ENCODE data around the gene PACRGL.
A peak's percentile ranks its signal among the peaks of the same experiment; 100 is the strongest.

Gene PACRGL

GRCh38 chr4:20700007-20700761, at the start of gene PACRGL:
TSS of gene PACRGL (plus strand) at chr4:20700458. CDS start at chr4:20704482, 4,024 bp downstream.
- DNase-seq (ENCODE audit: low spot score): peak; percentile 95

GRCh38 chr4:20652226-20652885, 47.9 kb upstream of the PACRGL start:
- no peak for DNase-seq (ENCODE audit: low spot score)

GRCh38 chr4:20658456-20658855, 41.8 kb upstream of the PACRGL start:
- no peak for DNase-seq (ENCODE audit: low spot score)

- DNase-seq (ENCODE audit: low spot score): peak; percentile 33
Measured at GRCh38 chr4:20662851-20663250, 37.4 kb upstream of the PACRGL start.

- DNase-seq (ENCODE audit: low spot score): no peak
Measured at GRCh38 chr4:20666012-20666860, 34.0 kb upstream of the PACRGL start.

GRCh38 chr4:20672262-20672661, 28.0 kb upstream of the PACRGL start:
- DNase-seq (ENCODE audit: low spot score): no peak

- DNase-seq (ENCODE audit: low spot score): no peak
Measured at GRCh38 chr4:20675786-20676185, 24.5 kb upstream of the PACRGL start.

GRCh38 chr4:20676501-20677197, 23.6 kb upstream of the PACRGL start:
- DNase-seq (ENCODE audit: low spot score): no peak

GRCh38 chr4:20678400-20678799, 21.9 kb upstream of the PACRGL start:
- DNase-seq (ENCODE audit: low spot score): no peak

GRCh38 chr4:20679951-20680350, 20.3 kb upstream of the PACRGL start:
- peak; percentile 49 for DNase-seq (ENCODE audit: low spot score)

GRCh38 chr4:20680736-20681135, 19.5 kb upstream of the PACRGL start:
- no peak for DNase-seq (ENCODE audit: low spot score)

GRCh38 chr4:20681271-20681670, 19.0 kb upstream of the PACRGL start:
- DNase-seq (ENCODE audit: low spot score): no peak

GRCh38 chr4:20682853-20683252, 17.4 kb upstream of the PACRGL start:
- no peak for DNase-seq (ENCODE audit: low spot score)

- no peak for DNase-seq (ENCODE audit: low spot score)
Measured at GRCh38 chr4:20683766-20684165, 16.5 kb upstream of the PACRGL start.

GRCh38 chr4:20684852-20685763, 15.2 kb upstream of the PACRGL start:
- DNase-seq (ENCODE audit: low spot score): peak; percentile 44

- peak; percentile 98 for DNase-seq (ENCODE audit: low spot score)
Measured at GRCh38 chr4:20687864-20688263, 12.4 kb upstream of the PACRGL start.

GRCh38 chr4:20696815-20697214, 3.4 kb upstream of the PACRGL start:
- DNase-seq (ENCODE audit: low spot score): no peak

GRCh38 chr4:20698382-20698781, 1.9 kb upstream of the PACRGL start:
- no peak for DNase-seq (ENCODE audit: low spot score)

GRCh38 chr4:20698820-20699219, 1.4 kb upstream of the PACRGL start:
- no peak for DNase-seq (ENCODE audit: low spot score)

- no peak for DNase-seq (ENCODE audit: low spot score)
Measured at GRCh38 chr4:20711335-20711734, 11.1 kb downstream of the PACRGL start.

GRCh38 chr4:20723019-20723418, 22.8 kb downstream of the PACRGL start:
- DNase-seq (ENCODE audit: low spot score): peak; percentile 9

All from kidney tubule cell (primary cell).